HG02588 (cell line): Measurements from ENCODE around the gene RHOB.
"Not testable (repeated sequence)": the region's sequence is repeated elsewhere in the genome, so short reads cannot be mapped to it uniquely, and the experiment has no call there.

Source experiments
- ATAC-seq: cut with Tn5 transposase; IDR thresholded peaks from one replicate; pipeline ENCODE4 v1.9.1; 2021; ENCODE audit warnings: mild to moderate bottlenecking, moderate library complexity; ENCODE audit not compliant: unreplicated experiment

The RHOB gene

GRCh38 chr2:20446917-20447436 lies at the start of gene RHOB:
Gene RHOB (plus strand): TSS chr2:20447074. CDS start chr2:20447466, 392 bp downstream.
- ATAC-seq: peak; percentile 96

- ATAC-seq: no peak
These were observed 48.9 kb upstream of the RHOB start for GRCh38 chr2:20397811-20398447.

GRCh38 chr2:20398956-20399567 lies 47.8 kb upstream of the RHOB start:
- no peak for ATAC-seq

GRCh38 chr2:20400306-20400705 lies 46.6 kb upstream of the RHOB start:
- no peak for ATAC-seq

- ATAC-seq: no peak
These were observed 45.9 kb upstream of the RHOB start for GRCh38 chr2:20400787-20401488.

- no peak for ATAC-seq
These were observed 45.4 kb upstream of the RHOB start for GRCh38 chr2:20401489-20401835.

GRCh38 chr2:20403774-20404312 lies 43.0 kb upstream of the RHOB start:
- ATAC-seq: no peak

GRCh38 chr2:20404950-20405349 lies 41.9 kb upstream of the RHOB start:
- ATAC-seq: no peak

GRCh38 chr2:20409039-20409438 lies 37.8 kb upstream of the RHOB start:
- no peak for ATAC-seq

- no peak for ATAC-seq
These were observed 36.2 kb upstream of the RHOB start for GRCh38 chr2:20410556-20411277.

GRCh38 chr2:20411361-20411894 lies 35.4 kb upstream of the RHOB start:
- peak; percentile 99 for ATAC-seq

- no peak for ATAC-seq
These were observed 32.1 kb upstream of the RHOB start for GRCh38 chr2:20414806-20415205.

- no peak for ATAC-seq
These were observed 31.4 kb upstream of the RHOB start for GRCh38 chr2:20415511-20415918.

- ATAC-seq: no peak
These were observed 30.2 kb upstream of the RHOB start for GRCh38 chr2:20416723-20417122.

- ATAC-seq: not testable (repeated sequence)
These were observed 29.5 kb upstream of the RHOB start for GRCh38 chr2:20417230-20417821.

- no peak for ATAC-seq
These were observed 28.4 kb upstream of the RHOB start for GRCh38 chr2:20418519-20418918.

GRCh38 chr2:20419007-20419576 lies 27.8 kb upstream of the RHOB start:
- no peak for ATAC-seq

GRCh38 chr2:20419752-20420151 lies 27.1 kb upstream of the RHOB start:
- ATAC-seq: no peak

GRCh38 chr2:20421336-20421987 lies 25.4 kb upstream of the RHOB start:
- ATAC-seq: no peak

- ATAC-seq: no peak
These were observed 24.9 kb upstream of the RHOB start for GRCh38 chr2:20421988-20422370.
